ENCODE measurements around the gene HBP1. TPM values are rescaled to one million over a fixed set of nuclear protein-coding genes. Genes with fewer than 3 reads are reported as not detected.

HBP1 gene
- total RNA-seq, 2 experiments from 2014 or later = 19.4 to 19.7 TPM

DNA sequence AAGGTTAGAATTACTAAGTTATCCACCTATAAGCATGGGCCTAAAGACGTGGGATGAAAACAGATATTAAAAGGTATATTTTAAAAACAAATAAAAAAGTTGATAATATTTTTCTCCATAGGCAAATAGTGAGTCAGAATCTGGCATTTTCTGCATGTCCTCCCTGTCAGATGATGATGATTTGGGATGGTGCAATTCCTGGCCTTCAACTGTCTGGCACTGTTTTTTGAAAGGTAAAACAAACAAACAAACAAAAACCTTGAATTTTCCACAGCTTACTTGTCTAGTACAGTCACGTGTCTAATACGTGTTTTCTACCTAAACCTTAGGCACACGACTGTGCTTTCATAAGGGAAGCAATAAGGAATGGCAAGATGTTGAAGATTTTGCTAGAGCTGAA is 17.4 kb downstream of the HBP1 start:
- H3K4me1 Mint-ChIP-seq = peaks cover 21% of the 10 kb centered on the region
- no peaks in the 10 kb centered on the region for H3K9me3 Mint-ChIP-seq
- H3K27me3 Mint-ChIP-seq = no peaks in the 10 kb centered on the region
- no peak for DNase-seq
- H3K27ac Mint-ChIP-seq = no peak overlapping the region
- no peak overlapping the region for H3K4me3 Mint-ChIP-seq
- H3K36me3 Mint-ChIP-seq = peaks cover 12% of the 10 kb centered on the region

DNA sequence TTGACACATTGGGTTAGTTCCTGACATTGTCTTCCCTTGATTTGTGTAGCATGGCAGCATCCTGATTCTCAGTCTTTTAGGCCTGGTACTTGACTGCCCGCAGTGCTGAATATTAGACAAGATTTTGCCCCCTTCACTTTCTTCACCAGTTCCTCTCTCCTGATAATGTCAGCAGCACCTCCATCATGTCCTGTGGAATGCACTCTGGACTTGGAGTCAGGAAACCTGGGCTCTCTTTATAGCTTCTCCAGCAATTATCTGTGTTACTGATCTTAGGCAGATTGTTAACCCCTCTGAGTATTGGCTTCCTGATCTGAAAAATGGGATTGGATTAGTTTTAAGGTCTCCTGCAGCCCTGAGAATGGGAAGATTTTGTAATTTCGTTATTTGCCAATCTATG is 19.0 kb downstream of the HBP1 start:
- Mint-ChIP-seq H3K9me3 (no peaks in the 10 kb centered on the region), H3K27ac (no peak overlapping the region), H3K4me3 (no peak overlapping the region), H3K4me1 (peaks cover 19% of the 10 kb centered on the region), H3K36me3 (peaks cover 14% of the 10 kb centered on the region), H3K27me3 (no peaks in the 10 kb centered on the region)
- no peak for DNase-seq

DNA sequence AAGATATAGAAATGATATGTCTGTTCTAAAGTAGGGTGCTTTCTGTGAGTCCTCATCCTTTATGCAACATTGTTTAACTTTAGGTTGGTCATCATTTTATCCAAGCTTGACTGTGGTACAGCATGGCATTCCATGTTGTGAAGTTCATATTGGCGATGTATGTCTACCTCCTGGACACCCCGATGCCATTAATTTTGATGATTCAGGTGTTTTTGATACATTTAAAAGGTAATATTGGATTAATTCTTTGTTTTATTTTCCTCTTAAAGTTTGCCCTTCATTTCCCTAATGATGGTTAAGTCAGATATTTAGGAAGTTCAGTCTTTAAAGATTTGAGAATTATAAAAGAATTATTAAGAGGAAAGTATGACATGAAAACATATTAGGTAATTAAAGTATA is 21.3 kb downstream of the HBP1 start:
- Mint-ChIP-seq H3K27ac (no peak overlapping the region), H3K27me3 (no peaks in the 10 kb centered on the region), H3K4me3 (no peak overlapping the region), H3K4me1 (peaks cover 18% of the 10 kb centered on the region), H3K9me3 (no peaks in the 10 kb centered on the region), H3K36me3 (peaks cover 15% of the 10 kb centered on the region)
- DNase-seq = no peak

DNA sequence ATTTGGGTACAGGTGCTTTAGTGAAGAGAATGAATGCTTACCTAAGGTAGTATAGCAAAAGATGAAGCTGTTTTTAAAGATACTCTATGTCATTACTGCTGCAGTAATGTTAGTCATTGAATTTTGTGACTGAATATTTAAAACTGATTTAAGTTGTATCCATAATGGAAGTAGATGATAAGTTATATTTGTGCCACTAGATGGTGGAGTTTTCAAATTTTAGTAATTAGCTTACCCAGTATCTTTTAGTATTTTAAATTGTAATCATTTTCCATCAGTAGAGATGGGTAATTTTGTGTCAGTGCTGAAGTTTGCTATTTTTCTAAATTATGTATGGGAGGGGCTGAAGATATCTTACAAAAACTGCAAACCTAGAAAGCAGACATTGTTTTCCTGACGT is 25.2 kb downstream of the HBP1 start:
- Mint-ChIP-seq H3K4me3 (no peak overlapping the region), H3K9me3 (no peaks in the 10 kb centered on the region), H3K4me1 (peaks cover 13% of the 10 kb centered on the region), H3K36me3 (peaks cover 12% of the 10 kb centered on the region), H3K27me3 (no peaks in the 10 kb centered on the region), H3K27ac (peak overlapping the region; percentile 19)
- DNase-seq = no peak

DNA sequence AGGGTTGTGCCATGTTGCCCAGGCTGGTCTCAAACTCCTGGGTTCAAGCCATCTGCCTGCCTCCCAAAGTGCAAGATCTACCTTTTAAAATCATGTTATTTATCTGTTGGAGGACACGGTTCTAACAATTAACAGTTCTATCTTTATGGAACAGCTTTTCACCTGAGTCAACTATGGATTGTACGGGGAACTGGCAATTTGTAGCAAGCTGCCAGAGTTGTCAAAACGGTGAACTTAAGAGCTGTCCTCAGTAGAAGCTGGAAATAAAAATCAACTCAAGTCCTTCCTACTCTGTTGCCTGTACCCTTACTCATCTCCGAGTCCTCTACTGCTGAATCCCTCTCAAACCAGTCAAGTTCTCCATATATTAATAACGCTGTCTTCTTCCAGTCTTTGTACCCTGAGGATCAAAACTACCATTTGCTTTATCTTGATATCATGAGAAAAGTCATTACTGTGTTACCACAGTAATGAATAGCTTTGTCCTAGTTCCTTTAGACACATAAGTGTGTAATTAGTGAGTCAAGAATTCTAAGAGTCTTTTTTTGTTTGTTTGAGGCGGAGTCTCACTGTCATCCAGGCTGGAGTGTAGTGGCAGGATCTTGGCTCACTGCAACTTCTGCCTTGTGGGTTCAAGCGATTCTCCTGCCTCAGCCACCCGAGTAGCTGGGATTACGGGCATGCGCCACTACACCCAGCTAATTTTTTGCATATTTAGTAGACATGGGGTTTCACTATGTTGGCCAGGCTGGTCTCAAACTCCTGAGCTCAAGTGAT is 28.2 kb downstream of the HBP1 start:
- Mint-ChIP-seq H3K27me3 (no peaks in the 10 kb centered on the region), H3K27ac (peak overlapping the region; percentile 22), H3K4me3 (no peak overlapping the region), H3K9me3 (no peaks in the 10 kb centered on the region), H3K36me3 (peaks cover 11% of the 10 kb centered on the region), H3K4me1 (peaks cover 9% of the 10 kb centered on the region)
- no peak for DNase-seq

DNA sequence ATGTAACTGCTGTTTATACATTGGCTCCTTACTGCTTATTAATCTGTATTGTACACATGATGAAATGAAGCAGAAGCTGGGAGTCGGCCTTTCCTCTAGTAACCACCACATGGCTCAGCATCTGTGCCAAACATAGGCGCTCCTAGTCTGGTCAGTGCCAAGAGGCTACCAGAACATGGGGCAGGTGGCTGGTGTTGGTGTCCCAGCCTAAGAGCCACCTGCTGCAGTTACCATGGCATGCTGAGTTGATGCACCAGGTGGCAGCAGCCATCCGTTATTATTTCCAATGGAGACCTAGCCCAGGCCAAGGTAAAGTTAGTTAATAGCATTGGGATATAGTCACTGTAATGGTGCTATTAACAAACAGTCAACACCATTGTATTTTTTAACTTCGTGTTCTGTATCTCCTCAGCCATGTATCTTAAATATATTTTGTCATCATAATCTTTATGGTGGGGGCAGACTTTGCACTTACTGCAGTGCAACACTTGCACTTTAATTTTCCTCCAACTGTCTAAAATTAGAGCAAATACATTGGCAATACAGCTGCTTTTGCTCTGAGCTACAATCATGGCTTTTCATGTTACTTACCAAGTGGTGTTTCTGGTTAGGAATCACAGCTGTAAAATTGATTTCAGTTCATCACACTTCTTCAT is 33.1 kb downstream of the HBP1 start:
- Mint-ChIP-seq H3K27me3 (no peaks in the 10 kb centered on the region), H3K36me3 (peaks cover 9% of the 10 kb centered on the region), H3K9me3 (no peaks in the 10 kb centered on the region), H3K4me1 (no peaks in the 10 kb centered on the region), H3K27ac (no peak overlapping the region), H3K4me3 (no peak overlapping the region)
- DNase-seq = peak; percentile 13

DNA sequence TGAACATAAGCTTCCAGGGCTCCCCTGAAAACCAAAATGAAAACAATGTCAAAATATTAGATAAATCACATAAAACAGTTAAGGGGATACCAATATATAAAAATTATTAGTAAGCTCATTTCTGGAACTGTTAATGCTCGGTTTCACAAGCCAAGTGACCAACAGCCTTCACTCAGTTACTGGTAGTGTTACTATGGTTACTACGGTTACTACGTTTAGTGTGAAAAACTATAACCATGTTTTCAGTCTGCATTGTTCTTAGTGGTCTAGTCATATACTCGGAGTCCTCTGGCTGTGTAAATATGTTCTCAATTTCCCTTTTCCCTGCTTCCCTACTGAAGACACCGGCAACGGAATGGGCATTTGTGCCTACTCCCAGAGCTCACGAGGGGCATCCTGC is 34.8 kb downstream of the HBP1 start:
- H3K27me3 Mint-ChIP-seq = no peaks in the 10 kb centered on the region
- no peak overlapping the region for H3K4me3 Mint-ChIP-seq
- no peaks in the 10 kb centered on the region for H3K9me3 Mint-ChIP-seq
- H3K27ac Mint-ChIP-seq = no peak overlapping the region
- DNase-seq = no peak
- H3K4me1 Mint-ChIP-seq = no peaks in the 10 kb centered on the region
- H3K36me3 Mint-ChIP-seq = peaks cover 7% of the 10 kb centered on the region

DNA sequence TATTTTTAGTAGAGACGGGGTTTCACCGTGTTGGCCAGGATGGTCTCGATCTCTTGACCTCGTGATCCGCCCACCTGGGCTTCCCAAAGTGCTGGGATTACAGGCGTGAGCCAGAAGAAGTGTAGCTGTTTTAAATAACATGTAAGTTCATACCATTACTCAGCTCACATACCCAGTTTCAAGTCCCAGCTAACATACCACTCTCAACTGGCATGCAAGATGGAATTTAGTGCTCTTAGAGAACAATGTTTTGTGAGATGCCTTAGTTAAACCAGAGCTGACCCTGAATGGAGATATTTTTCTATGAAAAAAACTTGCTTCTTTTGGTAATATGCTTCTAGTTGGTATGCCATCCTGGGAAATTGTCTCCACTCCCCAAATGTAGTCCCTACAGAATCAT is 37.3 kb downstream of the HBP1 start:
- H3K4me3 Mint-ChIP-seq = no peak overlapping the region
- H3K27me3 Mint-ChIP-seq = no peaks in the 10 kb centered on the region
- no peaks in the 10 kb centered on the region for H3K9me3 Mint-ChIP-seq
- DNase-seq = no peak
- no peaks in the 10 kb centered on the region for H3K4me1 Mint-ChIP-seq
- H3K36me3 Mint-ChIP-seq = peaks cover 10% of the 10 kb centered on the region
- H3K27ac Mint-ChIP-seq = no peak overlapping the region

DNA sequence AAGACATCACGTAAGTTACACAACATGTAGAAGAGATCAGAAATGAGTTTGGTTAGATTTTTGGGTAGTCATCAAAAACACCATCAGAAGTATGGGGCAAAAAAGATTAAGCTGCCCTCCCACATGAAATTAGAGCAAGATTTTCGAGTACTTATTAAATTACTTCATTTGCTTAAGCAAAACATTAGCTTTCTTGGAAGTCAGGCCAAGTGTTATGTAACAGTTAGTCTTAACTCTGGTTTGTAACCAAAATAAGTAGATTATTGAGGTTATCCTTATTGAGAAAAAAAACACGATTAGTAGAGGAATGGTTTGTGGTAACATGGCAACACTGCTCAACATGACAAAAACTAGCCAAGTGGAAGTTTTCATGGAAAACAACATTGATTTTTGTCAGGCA is 37.9 kb downstream of the HBP1 start:
- no peak for DNase-seq
- Mint-ChIP-seq H3K27ac (no peak overlapping the region), H3K27me3 (no peaks in the 10 kb centered on the region), H3K4me1 (no peaks in the 10 kb centered on the region), H3K9me3 (no peaks in the 10 kb centered on the region), H3K4me3 (no peak overlapping the region), H3K36me3 (peaks cover 10% of the 10 kb centered on the region)

DNA sequence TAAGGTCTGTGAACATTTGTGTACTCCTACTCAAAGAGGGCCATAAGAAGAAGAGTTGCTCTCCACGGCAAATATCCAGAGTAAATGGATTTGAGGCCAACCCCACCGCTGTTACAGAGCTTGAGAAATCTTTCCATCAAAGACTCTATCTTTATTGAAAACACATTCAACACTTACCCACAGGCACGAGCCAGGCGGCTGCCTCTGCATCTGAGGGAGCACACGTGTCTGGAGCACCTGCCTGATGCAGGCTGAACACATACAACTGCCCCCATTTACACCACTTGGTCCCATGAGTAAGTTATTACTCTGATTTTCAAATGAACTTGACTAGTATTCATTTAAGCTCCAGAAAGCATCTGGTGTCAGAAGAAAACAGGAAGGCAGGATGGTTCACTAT is 38.7 kb downstream of the HBP1 start:
- H3K4me1 Mint-ChIP-seq = peaks cover under 1% of the 10 kb centered on the region
- H3K36me3 Mint-ChIP-seq = peaks cover 10% of the 10 kb centered on the region
- DNase-seq = no peak
- H3K27me3 Mint-ChIP-seq = no peaks in the 10 kb centered on the region
- no peak overlapping the region for H3K4me3 Mint-ChIP-seq
- H3K9me3 Mint-ChIP-seq = no peaks in the 10 kb centered on the region
- no peak overlapping the region for H3K27ac Mint-ChIP-seq

DNA sequence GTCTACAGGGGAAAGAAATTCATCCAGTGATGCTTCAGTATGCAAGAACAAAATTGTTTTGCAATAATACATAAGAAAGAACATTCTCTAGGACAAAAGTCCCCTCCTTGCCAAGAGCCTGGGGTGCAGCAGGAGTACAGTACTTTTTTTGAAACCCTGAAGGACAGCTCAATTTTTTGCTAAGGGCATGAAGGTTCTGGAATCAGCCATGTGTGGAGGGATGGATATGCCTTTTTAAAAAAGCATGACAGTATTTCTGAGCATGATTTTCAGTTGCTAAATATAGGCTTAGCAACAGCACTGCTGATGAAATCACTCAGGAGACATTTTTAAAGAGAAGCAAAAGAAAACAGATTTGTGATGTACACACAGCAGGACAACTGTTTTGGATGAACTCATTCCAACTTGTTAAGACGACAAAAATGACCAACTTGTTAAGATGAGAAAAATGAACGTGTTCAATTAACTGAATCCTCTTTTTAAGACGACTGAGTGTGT is 39.3 kb downstream of the HBP1 start:
- Mint-ChIP-seq H3K27ac (no peak overlapping the region), H3K36me3 (peaks cover 10% of the 10 kb centered on the region), H3K4me3 (no peak overlapping the region), H3K4me1 (peaks cover 5% of the 10 kb centered on the region), H3K27me3 (no peaks in the 10 kb centered on the region), H3K9me3 (no peaks in the 10 kb centered on the region)
- DNase-seq = no peak

DNA sequence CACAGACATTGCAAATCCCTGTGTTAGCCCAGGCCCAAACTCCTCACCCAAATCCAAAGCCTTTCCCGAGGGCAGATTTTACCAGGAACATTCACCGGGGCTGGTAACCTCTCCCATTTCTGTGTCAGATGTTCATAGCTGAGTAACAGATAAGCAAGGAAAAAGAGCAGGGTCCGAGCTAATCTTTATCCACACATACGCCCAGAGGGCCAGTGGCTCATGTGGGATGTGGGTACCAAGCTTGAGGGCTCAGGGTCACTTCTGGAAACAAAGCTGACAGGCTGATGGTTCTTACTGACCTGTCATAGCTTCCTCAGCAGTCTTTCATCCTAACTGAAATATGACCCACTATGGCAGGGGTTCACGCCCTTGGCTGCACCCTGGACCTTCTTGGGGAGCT is 39.8 kb downstream of the HBP1 start:
- Mint-ChIP-seq H3K27me3 (no peaks in the 10 kb centered on the region), H3K27ac (no peak overlapping the region), H3K36me3 (peaks cover 13% of the 10 kb centered on the region)

DNA sequence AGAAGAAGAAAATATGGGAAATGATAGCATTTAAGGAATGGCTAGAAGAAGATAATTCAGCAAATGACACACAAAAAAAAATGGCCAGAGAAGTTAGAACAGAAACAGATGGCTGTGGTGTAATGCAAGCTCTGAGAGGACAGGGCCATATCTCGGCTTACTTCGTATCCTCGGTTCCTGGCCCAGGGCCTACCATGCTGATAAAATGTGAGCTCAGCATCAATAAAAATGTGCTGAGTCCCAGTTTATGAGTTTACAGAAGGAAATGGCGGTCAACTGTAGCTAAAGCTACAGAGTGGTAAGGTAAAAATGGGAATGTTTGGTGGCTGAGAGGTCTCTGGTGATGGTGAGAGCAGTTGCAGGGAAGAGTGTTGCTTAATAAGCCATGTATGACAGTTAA is 40.8 kb downstream of the HBP1 start:
- Mint-ChIP-seq H3K9me3 (no peaks in the 10 kb centered on the region), H3K4me3 (no peak overlapping the region), H3K4me1 (peaks cover 5% of the 10 kb centered on the region), H3K36me3 (peaks cover 17% of the 10 kb centered on the region), H3K27me3 (no peaks in the 10 kb centered on the region), H3K27ac (no peak overlapping the region)
- no peak for DNase-seq

More for the DNA sequence above, 39.8 kb downstream of the HBP1 start:
- no peak for DNase-seq
- H3K9me3 Mint-ChIP-seq = no peaks in the 10 kb centered on the region
- H3K4me3 Mint-ChIP-seq = no peak overlapping the region
- H3K4me1 Mint-ChIP-seq = peaks cover 5% of the 10 kb centered on the region

DNA sequence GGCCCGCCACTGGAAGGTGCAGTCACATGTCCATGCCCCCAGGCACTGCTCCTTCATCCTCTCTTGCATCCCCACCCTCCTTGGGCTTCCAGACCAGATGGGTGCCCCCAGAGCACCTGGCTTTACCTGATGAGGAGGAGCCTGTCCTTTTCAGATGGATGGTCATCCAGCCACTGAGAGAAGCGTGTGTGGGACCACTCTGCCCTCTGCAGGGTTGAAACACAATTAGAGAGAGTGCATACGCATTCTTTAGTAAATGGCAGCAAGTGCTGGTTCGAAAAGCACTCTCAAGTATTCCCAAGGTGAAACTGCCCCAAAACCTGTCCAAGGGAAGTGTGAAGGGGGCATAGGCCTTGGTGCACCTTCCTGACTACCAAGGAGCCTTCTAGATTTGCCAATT is 41.6 kb downstream of the HBP1 start:
- no peak overlapping the region for H3K27ac Mint-ChIP-seq
- H3K4me1 Mint-ChIP-seq = peaks cover 5% of the 10 kb centered on the region
- peaks cover 4% of the 10 kb centered on the region for H3K9me3 Mint-ChIP-seq
- H3K4me3 Mint-ChIP-seq = no peak overlapping the region
- H3K27me3 Mint-ChIP-seq = no peaks in the 10 kb centered on the region
- no peak for DNase-seq
- H3K36me3 Mint-ChIP-seq = peaks cover 25% of the 10 kb centered on the region

DNA sequence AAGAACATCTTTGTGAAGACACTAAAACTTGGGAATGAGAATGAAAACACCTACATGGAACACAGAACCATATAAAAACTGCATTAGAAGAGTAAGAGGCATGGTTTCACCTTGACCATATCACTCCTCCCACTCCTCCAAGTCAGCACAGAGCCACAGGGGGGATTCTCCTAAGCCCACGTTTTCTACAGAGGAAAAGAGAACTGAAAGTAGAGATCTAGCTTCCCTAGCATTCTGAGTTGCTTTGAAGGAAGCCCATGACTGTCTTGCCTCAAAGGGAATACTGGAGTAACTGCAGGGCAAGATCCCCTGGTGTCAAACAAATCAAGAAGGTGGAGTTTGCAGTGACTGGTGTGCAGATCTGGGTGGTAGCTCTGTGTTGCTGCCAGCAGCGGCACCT is 43.9 kb downstream of the HBP1 start:
- no peak for DNase-seq
- no peak overlapping the region for H3K4me3 Mint-ChIP-seq
- peaks cover 40% of the 10 kb centered on the region for H3K36me3 Mint-ChIP-seq
- H3K4me1 Mint-ChIP-seq = peaks cover 9% of the 10 kb centered on the region
- H3K27ac Mint-ChIP-seq = peak overlapping the region; percentile 8
- H3K9me3 Mint-ChIP-seq = peaks cover 11% of the 10 kb centered on the region
- no peaks in the 10 kb centered on the region for H3K27me3 Mint-ChIP-seq

All from activated naive CD8-positive, alpha-beta T cell treated with anti-CD3 and anti-CD28 coated beads for 36 hours (primary cell).